Esophagus muscularis mucosa (tissue), 4 donors: Measurements from ENCODE around the gene CDH4. TPM values are rescaled to one million over a fixed set of nuclear protein-coding genes. Genes with fewer than 3 reads are reported as not detected.

Source experiments
- DNase-seq: peaks from one replicate; pipeline ENCODE4 v3.0.0-alpha.2; 2017; ENCODE audit errors: extremely low spot score
- H3K27ac ChIP-seq, 4 donors: fragments of 200-600 bp; sonication (generic); replicated peaks in 1 of 4; 1 replicate in 3 of 4; 2 replicates in 1 of 4; pipeline ENCODE4 v1.5.1; 2016 to 2019; ENCODE audit warnings: mild to moderate bottlenecking in 1 of 4
- H3K27me3 ChIP-seq, 4 donors: fragments of 200-600 bp; sonication (generic); one replicate each; pipeline versions ENCODE4 v1.5.1 to v1.6.0; 2016 to 2019
- H3K36me3 ChIP-seq, 4 donors: fragments of 200-600 bp; sonication (generic); one replicate each; pipeline ENCODE4 v1.5.1; 2016 to 2019
- H3K4me1 ChIP-seq, 4 donors: fragments of 200-600 bp; sonication (generic); one replicate each; pipeline ENCODE4 v1.5.1; 2016 to 2019
- H3K4me3 ChIP-seq, 4 donors: fragments of 200-600 bp; sonication (generic); 1 replicate in 2 of 4; 2 replicates in 2 of 4; pipeline ENCODE4 v1.5.1; 2016 to 2019; ENCODE audit warnings: mild to moderate bottlenecking in 4 of 4, moderate library complexity in 1 of 4
- H3K9me3 ChIP-seq, 4 donors: fragments of 200-600 bp; sonication (generic); 1 replicate in 3 of 4; 2 replicates in 1 of 4; pipeline ENCODE4 v1.5.1; 2016 to 2019
- EP300 ChIP-seq: sonication (generic); formaldehyde crosslinking; IDR thresholded peaks from one replicate; pipeline ENCODE4 v1.6.1; 2017; ENCODE audit warnings: antibody characterized with exemption
- POLR2A ChIP-seq: fragments of 450-650 bp; IDR thresholded peaks from one replicate; pipeline ENCODE4 v1.6.1; 2017; ENCODE audit warnings: antibody characterized with exemption, moderate library complexity, mild to moderate bottlenecking, low read depth
- POLR2AphosphoS5 ChIP-seq, 2 donors: sonication (generic); formaldehyde crosslinking; IDR thresholded peaks; one replicate each; pipeline ENCODE4 v1.6.1; 2017; ENCODE audit warnings: antibody characterized with exemption in 2 of 2
- WGBS: methylation state at CpG from one replicate; pipeline ENCODE4 v1.1.5; 2018; 5-methylcytosine and 5-hydroxymethylcytosine counted together
- intact Hi-C: fragments of 100-400 bp; cut with DNase I; formaldehyde crosslinking; loops from one replicate; pipeline ENCODE4 v1.15.1; 2023
- total RNA-seq, 4 donors: library from RNA; depleted of rRNA; stranded (reverse); fragments of >200 nt; gene quantifications; one replicate each; pipeline versions ENCODE4 v1.1.0 to v1.2.1, GENCODE V29; 2016
- TF ChIP-seq, protein P1 (sequence below), 3 experiments: fragments of 200-600 bp in 2 of 3; fragments of 450-650 bp in 1 of 3; sonication (generic) in 2 of 3; IDR thresholded peaks; one replicate each; pipeline ENCODE4 v1.5.1; 2017 to 2019; ENCODE audit warnings: antibody characterized with exemption in 3 of 3, mild to moderate bottlenecking in 2 of 3, moderate library complexity in 1 of 3

The CDH4 gene
- total RNA-seq, 4 donors from 2014 or later, result 0.42 to 1.3 (median 0.48) TPM

GRCh38 chr20:61723529-61724257 is 471.6 kb downstream of the CDH4 start:
- DNase-seq, result no peak
- Histone ChIP-seq H3K27me3 (peaks cover 0 to 64% (median 0%) of the 10 kb centered on the region in 4 donors), H3K36me3 (no peaks in the 10 kb centered on the region), H3K4me3 (no peak overlapping the region), H3K9me3 (no peaks in the 10 kb centered on the region), H3K27ac (no peak overlapping the region), H3K4me1 (no peaks in the 10 kb centered on the region)
- WGBS, result 61% methylated on average over 7 of the region's 12 CpGs
- intact Hi-C loops, result no loop called here
- TF ChIP-seq, protein P1, sequence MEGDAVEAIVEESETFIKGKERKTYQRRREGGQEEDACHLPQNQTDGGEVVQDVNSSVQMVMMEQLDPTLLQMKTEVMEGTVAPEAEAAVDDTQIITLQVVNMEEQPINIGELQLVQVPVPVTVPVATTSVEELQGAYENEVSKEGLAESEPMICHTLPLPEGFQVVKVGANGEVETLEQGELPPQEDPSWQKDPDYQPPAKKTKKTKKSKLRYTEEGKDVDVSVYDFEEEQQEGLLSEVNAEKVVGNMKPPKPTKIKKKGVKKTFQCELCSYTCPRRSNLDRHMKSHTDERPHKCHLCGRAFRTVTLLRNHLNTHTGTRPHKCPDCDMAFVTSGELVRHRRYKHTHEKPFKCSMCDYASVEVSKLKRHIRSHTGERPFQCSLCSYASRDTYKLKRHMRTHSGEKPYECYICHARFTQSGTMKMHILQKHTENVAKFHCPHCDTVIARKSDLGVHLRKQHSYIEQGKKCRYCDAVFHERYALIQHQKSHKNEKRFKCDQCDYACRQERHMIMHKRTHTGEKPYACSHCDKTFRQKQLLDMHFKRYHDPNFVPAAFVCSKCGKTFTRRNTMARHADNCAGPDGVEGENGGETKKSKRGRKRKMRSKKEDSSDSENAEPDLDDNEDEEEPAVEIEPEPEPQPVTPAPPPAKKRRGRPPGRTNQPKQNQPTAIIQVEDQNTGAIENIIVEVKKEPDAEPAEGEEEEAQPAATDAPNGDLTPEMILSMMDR (IDR thresholded peaks at IDR 0.05), result no peak
- no peak for TF ChIP-seq POLR2A
- TF ChIP-seq POLR2AphosphoS5 (IDR thresholded peaks at IDR 0.05), result no peak
- TF ChIP-seq EP300, result no peak

DNA sequence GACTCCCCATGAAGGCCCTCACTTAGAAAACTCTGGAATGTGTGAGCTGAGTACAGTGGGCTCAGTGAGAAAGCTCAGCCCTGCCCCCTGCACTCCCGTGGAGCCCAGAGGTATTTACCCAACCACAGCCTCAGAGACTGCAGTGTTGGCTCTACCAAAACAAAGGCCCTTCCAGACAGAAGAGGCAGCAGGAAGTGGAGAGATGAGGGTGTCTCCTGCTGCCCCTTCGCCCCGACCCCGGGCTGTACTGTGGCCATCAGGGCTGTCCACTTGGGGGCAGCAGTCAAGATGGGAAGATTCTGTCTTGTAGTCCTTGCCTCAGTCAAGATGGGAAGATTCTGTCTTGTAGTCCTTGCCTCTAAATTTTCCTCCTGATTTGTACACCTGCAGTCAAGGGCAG is 472.3 kb downstream of the CDH4 start:
- DNase-seq, result no peak
- 15% methylated on average over 3 of the region's 4 CpGs for WGBS
- peaks cover 0 to 68% (median 0%) of the 10 kb centered on the region in 4 donors for H3K27me3 ChIP-seq
- no peaks in the 10 kb centered on the region for H3K4me1 ChIP-seq
- TF ChIP-seq, protein P1 (IDR thresholded peaks at IDR 0.05), result no peak
- TF ChIP-seq EP300 (no peak), POLR2A (no peak), POLR2AphosphoS5 (IDR thresholded peaks at IDR 0.05) (no peak)
- intact Hi-C loops, result no loop called here
- no peaks in the 10 kb centered on the region for H3K36me3 ChIP-seq
- no peak overlapping the region for H3K4me3 ChIP-seq
- H3K27ac ChIP-seq, result no peak overlapping the region
- H3K9me3 ChIP-seq, result no peaks in the 10 kb centered on the region

DNA sequence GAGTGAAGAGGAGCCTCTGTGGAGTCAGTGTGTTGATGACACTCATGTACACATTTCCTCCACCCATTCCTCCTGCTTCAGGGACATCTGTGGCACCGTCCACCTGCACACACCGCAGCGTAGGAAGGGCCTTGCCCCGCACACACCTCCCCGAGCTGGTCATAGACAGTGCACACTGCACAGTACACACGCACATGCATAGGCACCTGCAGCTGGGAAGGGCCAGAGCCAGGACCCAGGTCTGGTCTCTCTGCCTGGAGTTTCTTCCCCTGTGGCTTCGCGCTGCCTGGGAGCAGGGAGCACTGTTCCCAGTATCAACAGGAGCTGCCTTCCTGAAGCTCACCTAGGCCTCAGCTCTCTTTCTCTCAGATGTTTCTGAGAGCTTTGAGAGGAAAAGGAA is 473.1 kb downstream of the CDH4 start:
- no peaks in the 10 kb centered on the region for H3K4me1 ChIP-seq
- WGBS, result 88% methylated on average over 8 of the region's 8 CpGs
- no peak for DNase-seq
- H3K9me3 ChIP-seq, result no peaks in the 10 kb centered on the region
- no peak overlapping the region for H3K4me3 ChIP-seq
- peaks cover 0 to 64% (median 0%) of the 10 kb centered on the region in 4 donors for H3K27me3 ChIP-seq
- no peaks in the 10 kb centered on the region for H3K36me3 ChIP-seq
- H3K27ac ChIP-seq, result no peak overlapping the region
- no peak for TF ChIP-seq POLR2AphosphoS5 (IDR thresholded peaks at IDR 0.05)
- no peak for TF ChIP-seq POLR2A
- no peak for TF ChIP-seq EP300
- TF ChIP-seq, protein P1 (IDR thresholded peaks at IDR 0.05), result no peak
- intact Hi-C loops, result no loop called here

DNA sequence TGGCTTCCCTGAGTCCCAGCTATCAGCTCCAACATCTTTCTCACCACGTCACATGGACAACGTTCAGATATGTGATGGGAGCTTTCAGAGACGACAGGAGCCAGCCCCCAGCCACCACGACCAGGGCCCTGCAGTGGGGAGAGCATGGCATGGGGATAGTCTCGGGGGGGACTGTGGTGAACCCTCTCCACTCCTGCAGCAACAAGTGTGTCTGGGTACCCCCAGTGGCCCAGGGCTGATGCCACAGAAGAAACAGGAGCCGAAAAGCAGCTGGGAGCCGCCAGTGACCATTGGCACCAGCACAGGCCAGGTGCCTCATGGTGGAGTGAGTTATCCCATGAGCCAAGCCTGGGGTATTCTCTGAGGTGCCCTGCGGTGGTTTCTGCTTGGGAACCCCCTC is 473.9 kb downstream of the CDH4 start:
- TF ChIP-seq POLR2A (no peak), POLR2AphosphoS5 (IDR thresholded peaks at IDR 0.05) (no peak), EP300 (no peak)
- TF ChIP-seq, protein P1 (IDR thresholded peaks at IDR 0.05), result no peak
- 76% methylated on average over 8 of the region's 8 CpGs for WGBS
- intact Hi-C loops, result no loop called here

More for the DNA sequence above, 473.9 kb downstream of the CDH4 start:
- Histone ChIP-seq H3K27ac (no peak overlapping the region), H3K4me3 (no peak overlapping the region), H3K9me3 (no peaks in the 10 kb centered on the region), H3K27me3 (peaks cover 0 to 62% (median 0%) of the 10 kb centered on the region in 4 donors), H3K36me3 (no peaks in the 10 kb centered on the region), H3K4me1 (no peaks in the 10 kb centered on the region)
- no peak for DNase-seq
